Stimulated activated CD4-positive, alpha-beta T cell treated with anti-CD3 and anti-CD28 coated beads, Interleukin-15, amount 100 ng/mL, for 24 hours (primary cell): Measurements from ENCODE around the gene DELE1.

Experiments
- DNase-seq: peaks from one replicate; pipeline ENCODE4 v3.0.0-alpha.2; 2020

The DELE1 gene, protein sequence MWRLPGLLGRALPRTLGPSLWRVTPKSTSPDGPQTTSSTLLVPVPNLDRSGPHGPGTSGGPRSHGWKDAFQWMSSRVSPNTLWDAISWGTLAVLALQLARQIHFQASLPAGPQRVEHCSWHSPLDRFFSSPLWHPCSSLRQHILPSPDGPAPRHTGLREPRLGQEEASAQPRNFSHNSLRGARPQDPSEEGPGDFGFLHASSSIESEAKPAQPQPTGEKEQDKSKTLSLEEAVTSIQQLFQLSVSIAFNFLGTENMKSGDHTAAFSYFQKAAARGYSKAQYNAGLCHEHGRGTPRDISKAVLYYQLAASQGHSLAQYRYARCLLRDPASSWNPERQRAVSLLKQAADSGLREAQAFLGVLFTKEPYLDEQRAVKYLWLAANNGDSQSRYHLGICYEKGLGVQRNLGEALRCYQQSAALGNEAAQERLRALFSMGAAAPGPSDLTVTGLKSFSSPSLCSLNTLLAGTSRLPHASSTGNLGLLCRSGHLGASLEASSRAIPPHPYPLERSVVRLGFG

DNA sequence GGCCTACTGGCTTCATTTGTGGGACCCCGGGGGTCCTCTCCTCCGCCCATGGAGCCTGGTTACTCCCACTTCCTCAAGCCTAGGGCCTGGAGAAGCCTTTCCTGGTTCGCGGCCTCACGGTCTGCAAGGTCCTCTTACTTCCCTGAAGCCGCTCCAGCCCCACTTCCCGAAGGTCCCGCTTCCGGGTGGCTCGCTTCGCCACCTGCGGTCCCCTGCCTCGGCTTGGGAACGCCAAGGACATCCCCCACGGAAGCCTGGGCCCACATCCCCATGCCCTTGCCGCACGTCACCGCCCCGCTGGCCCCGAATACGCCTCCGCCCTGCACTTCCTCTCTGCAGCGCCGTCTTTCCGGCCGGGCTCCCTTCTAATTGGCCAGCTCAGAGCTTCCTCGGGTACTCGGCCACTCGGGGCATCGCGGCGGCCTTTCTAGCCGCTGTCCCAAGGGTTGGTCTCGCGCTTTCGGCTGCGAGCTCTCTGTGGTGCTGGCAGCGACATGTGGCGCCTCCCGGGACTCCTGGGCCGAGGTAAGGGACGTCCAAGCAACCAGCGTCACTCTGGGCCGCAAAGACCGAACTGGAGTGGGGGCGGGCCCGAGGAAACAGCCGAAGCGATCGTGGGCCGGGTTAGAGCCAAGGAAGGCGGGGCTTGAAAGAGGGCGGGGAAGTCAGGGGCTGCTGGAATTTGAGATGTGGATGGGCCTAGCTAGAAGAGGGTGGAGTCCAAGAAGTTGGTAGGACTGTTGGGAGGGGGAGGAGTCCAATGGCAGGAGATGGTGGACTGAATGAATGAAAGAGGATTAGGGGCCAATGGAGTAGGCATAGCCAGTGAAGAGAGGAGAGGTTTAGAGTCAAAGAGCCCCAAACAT, at the start of gene DELE1:
DELE1 (plus strand) TSS at position 424 of the 866 bp plus-strand sequence; CDS start at position 495, 71 bp downstream.
- peak; percentile 99 for DNase-seq

DNA sequence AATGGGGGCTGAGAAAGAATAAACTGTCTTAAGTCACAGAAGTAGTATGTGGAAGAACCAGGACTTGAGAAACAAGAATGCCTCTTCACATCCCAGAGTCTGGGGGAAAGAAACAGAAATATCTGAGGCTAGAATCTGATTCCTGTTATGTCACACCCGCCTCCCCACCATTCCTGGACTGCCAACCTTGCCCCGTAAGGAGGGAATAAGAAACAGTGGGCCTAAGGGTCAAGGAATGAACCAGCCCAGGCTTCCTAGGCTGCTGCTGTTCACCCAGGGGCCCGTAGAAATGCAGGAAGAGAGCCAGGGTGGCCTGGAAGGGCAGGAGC, 49.8 kb upstream of the DELE1 start:
- DNase-seq = no peak

DNA sequence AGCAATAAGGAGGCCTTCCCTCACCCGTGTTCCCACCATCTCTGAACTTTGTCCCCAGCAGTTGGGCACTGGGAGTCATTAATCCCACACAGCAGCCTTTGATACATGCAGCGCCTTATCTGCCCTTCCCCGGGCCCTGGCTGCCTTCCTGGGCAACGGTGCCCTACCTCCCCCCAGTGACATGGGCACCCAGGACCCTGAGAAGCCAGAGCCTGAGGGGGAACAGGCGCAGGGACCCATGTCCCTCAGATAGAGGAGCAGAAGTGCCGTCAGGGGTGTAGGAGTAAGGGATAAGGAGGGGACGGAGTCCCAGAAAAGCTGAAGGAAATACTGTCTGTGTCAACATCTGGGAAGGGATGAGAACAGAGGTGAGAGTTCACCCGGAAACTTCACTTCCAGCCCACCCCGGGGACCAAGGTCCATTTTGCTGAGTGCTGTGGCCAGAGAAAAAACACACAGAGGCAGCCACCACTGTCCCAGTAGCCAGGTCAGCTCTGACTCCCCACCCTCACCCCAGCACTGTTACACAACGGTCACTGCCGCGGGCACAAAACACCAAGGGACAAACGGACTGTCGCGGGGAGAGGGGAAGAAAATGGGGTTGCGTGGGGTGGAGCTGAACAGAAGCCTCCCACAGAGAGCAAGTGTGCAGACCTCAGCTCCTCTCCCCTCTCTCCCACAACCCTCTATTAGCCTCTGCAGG, 49.3 kb upstream of the DELE1 start:
- no peak for DNase-seq

DNA sequence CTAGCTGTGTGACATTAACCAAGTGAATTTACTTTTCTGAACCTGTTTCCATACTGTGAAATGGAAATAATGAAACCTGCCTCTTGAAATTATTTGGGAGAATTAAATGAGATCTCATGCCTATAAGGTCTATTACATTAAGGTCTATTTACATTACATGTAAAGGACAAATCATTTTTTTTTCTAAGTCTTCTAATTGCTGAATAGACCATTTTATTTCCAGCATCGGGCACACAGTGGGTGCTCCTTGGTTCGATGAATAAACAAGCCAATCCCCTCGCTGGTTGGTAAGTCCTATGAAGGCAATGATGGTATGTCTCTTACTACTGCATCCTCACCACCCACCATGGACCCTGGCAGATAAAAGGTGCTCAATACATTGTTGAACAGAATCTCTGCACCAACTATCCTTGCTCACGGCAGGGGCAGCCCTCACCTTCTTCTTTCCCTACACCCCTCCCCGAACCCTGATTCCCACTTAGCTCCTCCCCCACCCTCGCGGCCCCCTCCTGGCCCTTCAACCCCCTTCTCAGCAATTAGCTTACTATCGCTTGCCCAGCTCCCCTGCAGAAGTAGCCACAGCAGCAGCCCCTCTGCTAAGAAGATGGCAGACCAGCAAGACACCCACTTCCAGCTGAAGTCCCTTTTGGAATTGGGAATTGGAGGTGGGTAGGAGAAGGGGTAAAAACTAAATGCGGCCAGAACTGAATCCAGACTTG, 48.5 kb upstream of the DELE1 start:
- DNase-seq = no peak

DNA sequence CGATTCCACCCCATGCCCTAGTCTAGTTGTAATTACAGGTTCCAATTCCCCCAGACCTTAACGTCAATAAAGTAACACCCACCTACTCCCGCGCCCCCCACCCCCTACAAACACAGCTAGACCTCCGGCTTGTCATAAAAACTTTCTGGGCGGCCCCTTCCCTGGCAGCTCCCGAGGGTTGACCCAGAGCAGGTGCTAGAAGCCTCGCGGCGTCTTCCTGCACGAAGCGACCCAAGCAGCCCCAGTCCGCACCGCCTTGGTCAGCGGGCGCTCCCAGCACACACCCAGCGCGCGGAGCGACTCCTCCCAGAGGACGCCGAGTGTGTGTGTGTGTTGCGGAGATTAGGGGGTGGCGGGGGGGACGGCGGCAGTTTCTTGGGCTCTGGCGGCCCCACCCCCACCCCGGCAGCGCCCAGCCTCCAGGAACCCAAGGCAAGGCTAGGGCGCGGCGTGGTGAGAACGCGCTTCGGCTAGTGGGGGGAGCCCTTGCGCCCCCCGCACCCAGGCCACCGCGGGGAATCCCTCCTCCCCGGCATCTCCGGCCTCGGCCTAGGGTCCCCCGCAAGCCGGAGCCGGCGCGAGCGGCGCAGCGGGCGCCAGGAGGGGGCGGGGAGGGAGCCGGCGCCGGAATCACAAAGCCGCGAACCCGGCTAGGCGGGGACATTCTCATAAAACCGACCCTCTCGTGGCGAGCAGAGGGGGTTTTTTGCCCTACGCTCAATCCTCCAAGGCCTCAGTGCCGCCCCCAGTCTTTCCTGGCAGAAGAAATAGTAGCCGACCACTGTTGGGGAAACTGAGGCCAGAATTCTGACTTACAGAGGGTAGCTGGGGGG, 47.7 kb upstream of the DELE1 start:
- peak; percentile 21 for DNase-seq

DNA sequence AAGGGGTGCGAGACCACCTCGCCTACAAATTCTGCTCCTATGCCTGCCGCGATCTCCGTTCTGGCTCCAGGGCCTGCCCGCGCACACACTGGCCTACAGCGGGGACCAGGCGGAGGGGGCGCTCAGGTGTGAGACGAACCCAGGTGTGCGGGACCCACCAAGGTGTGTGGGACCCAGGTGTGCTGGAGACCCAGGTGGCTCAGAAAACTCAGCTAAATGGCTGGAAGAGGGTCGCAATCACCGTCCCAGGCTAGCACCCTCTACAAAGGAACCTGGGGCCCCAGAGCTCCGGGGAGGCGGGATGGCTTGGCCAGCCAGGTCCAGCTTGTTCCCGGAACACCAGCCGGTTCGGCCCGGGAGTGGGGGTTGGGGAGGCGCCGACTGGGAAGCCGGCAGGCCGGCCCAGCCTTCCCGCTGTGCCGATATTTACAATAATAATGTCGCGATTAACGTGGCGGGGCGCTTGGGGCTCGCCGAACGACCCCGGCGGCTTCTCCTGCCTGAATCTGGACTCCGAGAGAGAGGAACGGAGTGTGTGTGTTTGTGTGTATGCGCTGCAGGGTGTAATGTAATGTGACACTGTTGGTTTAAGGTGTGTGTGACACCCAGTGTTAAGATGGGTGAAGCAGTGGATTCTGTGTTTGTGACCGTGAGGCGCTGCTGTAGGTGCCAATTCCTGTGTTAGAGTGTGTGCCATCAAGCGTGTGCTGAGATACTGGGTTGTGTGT, 46.9 kb upstream of the DELE1 start:
- DNase-seq = peak; percentile 17

DNA sequence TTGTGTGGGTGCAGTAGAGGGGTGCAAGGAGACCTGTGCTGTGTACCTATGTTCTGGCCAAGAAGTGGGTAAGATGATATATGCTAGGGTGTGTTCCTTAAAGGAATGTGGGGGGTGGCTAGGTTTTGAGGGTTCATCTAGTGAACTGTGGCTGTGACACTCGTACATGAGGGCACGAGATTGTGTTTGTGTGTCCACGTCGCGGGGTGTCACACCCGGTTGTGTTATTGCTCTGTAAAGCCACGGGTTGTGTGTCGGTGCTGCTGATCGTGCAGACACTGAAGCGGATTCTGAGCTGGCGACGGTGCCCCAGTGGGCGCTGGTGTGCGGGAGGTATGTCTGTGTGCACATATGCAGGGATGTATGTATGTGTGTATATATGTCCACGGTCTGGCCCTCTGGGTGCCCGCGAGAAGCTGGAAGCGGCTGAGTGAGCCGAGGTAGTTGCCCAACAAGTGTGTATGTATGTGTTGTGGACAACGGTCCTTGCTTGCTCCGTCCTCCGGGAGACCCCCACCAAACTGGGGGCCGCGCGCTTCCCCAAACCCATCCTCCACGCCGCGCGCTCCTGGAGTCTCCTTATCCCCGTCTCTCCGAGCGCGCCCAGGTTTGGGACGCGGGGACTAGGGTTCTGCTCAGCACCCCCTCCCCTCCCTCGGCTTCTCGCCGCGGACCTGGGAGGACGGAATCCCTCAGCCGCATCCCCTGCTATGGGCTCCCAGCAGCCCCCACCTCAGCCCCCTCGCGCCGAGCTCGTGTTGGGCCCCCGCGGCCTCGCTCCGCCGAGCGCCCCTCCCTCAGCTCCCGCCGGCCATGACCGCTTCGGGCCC, 46.1 kb upstream of the DELE1 start:
- peak; percentile 39 for DNase-seq

DNA sequence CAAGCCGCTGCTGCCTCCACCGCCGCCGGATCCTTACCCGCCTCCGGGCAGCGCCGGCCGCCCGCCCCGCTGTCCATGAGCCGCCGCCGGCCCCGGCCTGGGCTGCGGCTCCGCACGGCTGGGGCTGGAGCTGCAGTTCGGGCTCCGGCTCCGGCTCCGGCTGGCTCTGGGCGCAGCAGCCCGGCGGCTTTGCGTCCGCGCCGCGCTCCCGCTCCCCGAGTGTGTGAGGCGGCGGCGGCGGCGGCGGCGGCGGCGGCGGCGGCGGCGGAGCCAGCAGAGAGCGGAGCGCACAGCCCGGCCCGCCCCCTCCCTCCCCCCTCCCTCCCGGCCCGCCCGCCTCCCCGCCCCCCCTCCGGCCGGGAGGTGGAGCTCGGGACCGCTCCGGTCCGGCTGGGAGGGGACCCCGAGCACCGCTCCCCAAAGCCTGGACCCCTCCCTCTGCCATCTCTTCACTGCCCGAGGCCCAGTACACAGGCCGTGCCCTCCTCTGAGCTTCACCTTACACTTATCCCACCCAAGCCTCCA, 45.4 kb upstream of the DELE1 start, which contains the start of gene PCDH1:
PCDH1 (minus strand) TSS at position 225 of the 525 bp plus-strand sequence; CDS start at position 77, 148 bp downstream.
- DNase-seq = peak; percentile 42

DNA sequence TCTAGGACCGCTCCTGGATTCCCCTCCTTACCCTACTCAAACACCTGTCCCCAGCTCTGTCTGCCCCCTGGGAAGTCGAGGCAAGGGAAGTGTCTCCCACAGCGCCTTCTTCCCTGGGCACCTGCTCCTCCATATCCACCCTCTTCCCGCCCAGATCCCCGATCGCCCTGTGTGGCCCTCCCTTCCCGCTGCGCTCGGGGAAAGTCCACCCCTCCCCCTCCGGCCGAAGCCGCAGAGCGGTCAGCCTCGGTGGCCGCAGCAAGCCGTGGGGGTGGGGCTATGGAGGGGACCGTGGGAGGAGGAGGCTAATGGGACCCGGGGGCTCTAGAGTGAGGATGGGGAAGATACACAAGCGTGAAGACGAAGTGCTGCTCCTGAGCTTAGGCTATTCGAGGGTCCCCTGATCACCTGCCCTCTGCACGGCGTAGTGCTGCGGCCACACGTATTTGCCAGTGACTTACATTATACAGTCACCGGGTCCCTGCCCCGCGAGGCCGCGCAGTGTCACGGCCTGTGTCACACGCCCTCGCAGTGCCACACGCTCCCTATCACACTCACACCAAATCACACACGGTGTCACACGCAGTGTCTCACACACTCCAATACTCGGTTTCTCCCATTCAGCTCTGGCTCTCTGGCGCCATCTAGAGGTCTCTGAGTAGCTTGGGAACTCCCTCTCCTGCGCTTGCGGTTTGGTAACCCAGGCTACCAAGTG, 44.8 kb upstream of the DELE1 start:
- peak; percentile 90 for DNase-seq

DNA sequence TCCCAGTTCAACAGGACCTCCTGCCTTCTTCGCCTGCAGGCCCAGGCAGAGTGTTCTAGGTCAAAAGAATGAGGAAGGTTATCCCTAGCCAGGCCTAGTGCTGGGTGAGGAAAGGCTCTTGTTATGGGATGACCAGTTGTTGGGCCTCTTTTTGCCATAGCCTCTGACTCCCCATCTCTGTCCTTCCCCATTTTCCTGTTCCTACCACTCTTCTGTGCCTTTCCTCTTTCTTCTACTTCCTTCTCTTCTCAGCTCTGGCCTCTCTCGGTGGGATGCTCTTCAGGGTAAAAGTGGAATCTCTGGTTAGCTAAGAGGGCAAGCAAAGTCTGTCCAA, 44.3 kb upstream of the DELE1 start:
- no peak for DNase-seq

DNA sequence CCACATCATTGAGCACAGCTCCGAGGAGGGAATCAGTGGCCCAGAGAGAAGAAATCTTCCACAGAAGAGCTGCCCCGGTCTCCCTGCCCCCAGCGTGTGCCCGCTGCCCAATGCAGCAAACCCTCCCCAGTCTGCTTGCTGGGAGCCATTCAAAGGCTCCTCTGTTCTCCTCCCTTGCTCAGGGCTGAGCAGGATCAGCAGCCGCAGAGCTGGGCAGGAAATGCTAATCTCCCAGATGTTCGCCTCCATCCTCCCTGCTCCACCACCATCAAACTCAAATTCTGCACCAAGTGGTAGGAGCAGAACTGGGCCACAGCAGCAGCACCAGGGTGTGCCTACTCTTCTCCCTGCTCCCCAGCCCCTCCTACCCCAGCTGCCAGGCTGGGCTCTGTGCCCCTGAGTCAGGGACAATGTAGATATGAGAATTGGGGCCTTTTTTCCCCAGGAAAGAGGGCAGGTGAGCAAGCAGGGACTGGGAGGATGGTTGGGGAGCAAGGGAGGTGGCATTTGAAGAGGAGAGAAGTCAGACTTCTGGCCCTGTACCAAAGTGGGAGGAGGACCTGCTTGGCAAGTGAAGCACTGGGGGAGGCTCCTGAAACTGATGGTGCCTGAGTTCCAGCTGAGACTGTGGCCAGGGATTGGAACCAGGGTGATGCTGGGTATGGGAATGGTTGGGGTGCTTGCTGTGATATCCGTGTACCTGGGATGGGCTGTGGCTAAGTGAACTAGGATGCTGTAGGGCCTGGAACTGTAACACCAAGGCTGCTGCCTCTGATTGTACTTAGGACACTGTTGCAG, 43.5 kb upstream of the DELE1 start:
- DNase-seq = no peak

DNA sequence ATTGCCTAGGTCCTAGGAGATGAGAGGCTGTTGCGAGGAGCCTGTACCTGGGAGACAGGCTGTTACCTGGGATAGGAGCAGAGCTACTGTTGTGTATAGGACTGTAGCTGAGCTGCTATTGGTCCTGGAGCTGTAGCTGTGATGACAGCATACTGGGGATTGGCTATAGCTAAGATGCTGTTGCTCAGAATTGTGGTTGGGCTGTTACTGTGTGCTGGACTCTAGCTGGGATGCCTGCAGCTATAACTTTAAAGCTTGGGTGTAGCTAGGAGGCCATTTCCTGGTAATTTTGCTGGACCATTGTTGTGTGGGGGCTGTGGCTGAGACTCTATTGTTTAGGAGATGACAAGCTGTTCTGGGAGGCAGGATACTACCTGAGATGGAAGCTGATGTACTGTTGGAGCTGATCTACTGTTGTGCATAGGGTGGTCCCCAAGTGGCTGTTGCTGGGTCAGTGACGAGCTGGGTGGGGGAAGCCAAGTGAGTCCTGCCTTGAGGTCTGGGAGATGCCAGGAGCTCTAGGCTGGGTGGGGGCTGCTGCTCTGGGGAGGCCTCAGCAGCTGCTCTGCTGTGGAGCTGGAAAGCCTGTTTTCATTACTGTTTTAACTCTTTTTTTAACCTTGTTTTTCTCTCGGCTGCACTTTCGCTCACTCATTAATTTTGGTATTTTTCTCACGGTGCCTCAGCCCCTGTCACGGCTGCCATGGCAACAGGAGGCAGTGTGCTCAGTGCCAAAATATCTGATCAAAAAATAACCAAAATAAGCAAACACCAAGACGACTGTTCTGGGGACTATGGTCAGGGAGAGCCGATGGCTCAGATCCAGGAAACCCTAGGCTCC, 42.5 kb upstream of the DELE1 start:
- no peak for DNase-seq

DNA sequence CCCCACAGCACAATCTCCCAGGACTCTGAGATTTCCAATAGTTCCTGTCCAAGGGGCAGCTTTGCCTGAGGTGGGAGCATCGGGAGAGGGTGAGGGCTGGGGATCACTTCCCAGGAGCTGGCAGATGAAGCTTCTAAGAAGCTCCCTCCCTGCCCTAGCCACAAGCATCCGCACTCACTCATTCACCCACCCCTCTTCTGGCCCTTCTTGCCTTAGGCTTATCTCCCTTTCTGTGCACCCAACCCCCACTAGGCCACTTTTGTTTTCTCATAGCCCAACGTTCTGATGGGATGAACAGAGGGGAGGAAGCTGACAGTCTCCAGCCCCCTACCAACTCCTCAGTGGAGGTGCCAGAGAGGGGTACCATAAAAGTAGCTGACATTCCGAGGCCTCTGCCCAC, 41.8 kb upstream of the DELE1 start:
- DNase-seq = no peak

DNA sequence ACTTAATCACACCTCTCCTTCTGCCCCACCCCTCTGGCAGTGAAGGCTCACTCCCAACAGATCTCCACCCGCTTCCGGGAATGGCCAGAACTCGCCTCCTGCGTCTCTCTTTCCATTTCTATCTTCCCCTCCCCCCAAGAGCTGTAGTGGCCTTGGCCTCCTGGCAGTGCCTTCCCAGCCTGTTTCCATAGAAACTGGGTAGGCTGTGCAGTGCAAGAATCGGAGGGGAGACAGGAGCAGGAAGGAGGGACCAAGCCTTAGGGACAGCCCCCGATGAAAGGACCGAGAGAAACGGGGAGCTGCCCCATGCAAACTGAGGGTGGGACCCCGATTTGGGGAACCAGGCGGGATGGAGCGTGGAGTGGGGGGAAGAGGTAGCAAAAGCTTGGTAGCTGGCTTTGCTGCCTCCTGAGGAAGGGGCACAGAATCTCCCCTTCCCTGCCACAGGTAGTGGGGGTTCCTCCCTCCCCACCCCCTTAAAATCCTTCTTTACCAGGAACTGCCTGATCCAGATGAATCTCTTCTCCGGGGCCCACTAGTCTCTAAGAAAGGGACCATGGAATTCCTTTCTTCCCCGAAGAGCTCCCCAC, 41.0 kb upstream of the DELE1 start:
- DNase-seq = no peak

DNA sequence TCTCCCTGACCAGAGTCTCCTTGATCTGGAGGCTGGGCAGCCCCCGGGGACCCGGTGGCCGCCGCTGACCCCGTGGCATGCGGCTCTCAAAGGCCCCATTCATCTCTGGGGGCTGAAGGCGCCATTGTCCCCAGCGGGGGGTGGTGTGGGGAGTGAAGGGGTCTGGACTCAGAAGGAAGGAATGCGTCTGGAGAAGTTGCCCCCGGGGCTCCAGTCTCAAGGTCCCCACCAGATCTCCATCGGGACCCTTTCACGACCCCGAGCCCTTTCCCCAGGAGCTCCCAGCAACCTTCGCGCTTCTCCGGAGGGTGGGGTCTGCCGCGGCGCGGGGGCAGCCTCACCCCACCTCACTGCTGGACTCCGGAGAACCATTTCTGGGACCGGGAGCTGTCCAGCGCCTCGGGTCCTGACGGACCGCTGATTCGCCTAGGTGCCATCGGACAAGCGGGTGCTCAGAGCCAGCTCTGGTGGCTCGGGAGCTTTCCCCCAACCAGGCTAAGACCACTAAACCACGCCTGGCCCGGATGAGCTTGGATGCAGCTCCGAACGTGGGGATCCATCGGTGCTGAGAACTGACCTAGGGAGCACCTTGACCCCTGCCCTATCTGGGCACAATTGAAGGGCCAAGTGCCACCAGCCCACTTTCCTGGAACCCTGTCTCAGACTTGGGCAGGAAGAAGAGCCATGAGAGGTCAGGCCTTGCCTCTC, 40.3 kb upstream of the DELE1 start:
- peak; percentile 31 for DNase-seq

DNA sequence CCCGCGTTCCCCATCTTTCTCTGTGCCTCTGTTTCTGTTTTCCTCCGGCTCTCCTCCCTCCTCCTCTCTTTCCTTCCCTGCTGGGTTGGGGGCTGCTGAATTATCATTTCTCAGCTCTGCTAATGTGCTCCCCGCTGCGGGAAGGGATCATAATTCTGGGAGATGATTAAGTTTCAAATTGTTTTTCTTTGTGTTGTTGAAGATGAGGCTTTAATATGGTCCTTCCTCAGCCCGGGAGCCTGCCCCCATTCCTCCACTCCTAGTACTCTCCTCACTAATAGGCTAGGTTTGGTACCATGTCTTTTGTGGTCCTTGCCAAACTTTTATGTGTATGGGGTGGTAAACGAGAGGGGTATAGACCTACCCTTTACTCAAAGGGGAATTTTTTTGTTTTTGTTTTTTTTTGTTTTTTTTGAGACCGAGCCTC, 39.8 kb upstream of the DELE1 start:
- DNase-seq = no peak
